Peyer's patch (tissue), 4 donors: Measurements from ENCODE around the gene BEST1.

Experiments used
- POLR2A ChIP-seq, 2 donors: fragments of 450-650 bp; IDR thresholded peaks; one replicate each; pipeline ENCODE4 v1.5.1; 2017; ENCODE audit warnings: antibody characterized with exemption in 2 of 2, mild to moderate bottlenecking in 2 of 2, moderate library complexity in 2 of 2
- TF ChIP-seq, protein P1 (sequence below), 6 experiments: fragments of 450-650 bp in 4 of 6; fragments of 200-600 bp in 2 of 6; sonication (generic) in 1 of 6; IDR thresholded peaks; one replicate each; pipeline ENCODE4 v1.5.1; 2017 to 2019; ENCODE audit warnings: antibody characterized with exemption in 6 of 6, mild to moderate bottlenecking in 3 of 6, moderate library complexity in 1 of 6

- TF ChIP-seq, protein P1, sequence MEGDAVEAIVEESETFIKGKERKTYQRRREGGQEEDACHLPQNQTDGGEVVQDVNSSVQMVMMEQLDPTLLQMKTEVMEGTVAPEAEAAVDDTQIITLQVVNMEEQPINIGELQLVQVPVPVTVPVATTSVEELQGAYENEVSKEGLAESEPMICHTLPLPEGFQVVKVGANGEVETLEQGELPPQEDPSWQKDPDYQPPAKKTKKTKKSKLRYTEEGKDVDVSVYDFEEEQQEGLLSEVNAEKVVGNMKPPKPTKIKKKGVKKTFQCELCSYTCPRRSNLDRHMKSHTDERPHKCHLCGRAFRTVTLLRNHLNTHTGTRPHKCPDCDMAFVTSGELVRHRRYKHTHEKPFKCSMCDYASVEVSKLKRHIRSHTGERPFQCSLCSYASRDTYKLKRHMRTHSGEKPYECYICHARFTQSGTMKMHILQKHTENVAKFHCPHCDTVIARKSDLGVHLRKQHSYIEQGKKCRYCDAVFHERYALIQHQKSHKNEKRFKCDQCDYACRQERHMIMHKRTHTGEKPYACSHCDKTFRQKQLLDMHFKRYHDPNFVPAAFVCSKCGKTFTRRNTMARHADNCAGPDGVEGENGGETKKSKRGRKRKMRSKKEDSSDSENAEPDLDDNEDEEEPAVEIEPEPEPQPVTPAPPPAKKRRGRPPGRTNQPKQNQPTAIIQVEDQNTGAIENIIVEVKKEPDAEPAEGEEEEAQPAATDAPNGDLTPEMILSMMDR (IDR thresholded peaks at IDR 0.05) = no peak
- no peak for TF ChIP-seq POLR2A (IDR thresholded peaks at IDR 0.05)
Measured at GRCh38 chr11:61948505-61948904, 1.6 kb upstream of the BEST1 start.
